Endothelial cell (in vitro differentiated cells): ENCODE results near the gene STK10. TPM values are rescaled to one million over a fixed set of nuclear protein-coding genes. Genes with fewer than 3 reads are reported as not detected.
A peak's percentile ranks its signal among the peaks of the same experiment; 100 is the strongest.

ENCODE experiments used
- DNase-seq: peaks from one replicate; pipeline ENCODE4 v3.0.0; 2021; ENCODE audit warnings: low spot score
- H3K27ac Mint-ChIP-seq: one replicate; pipeline ENCODE4 v1.8.0; 2021; ENCODE audit warnings: mixed read lengths, inconsistent platforms; ENCODE audit not compliant: unreplicated experiment
- H3K27me3 Mint-ChIP-seq: one replicate; pipeline ENCODE4 v1.8.0; 2021; ENCODE audit warnings: mild to moderate bottlenecking, moderate library complexity, mixed read lengths, inconsistent platforms; ENCODE audit not compliant: unreplicated experiment
- H3K36me3 Mint-ChIP-seq: one replicate; pipeline ENCODE4 v1.8.0; 2021; ENCODE audit warnings: mild to moderate bottlenecking, low read depth, mixed read lengths, inconsistent platforms; ENCODE audit not compliant: unreplicated experiment
- H3K4me1 Mint-ChIP-seq: one replicate; pipeline ENCODE4 v1.8.0; 2021; ENCODE audit warnings: mild to moderate bottlenecking, mixed read lengths, inconsistent platforms; ENCODE audit not compliant: unreplicated experiment
- H3K4me3 Mint-ChIP-seq: one replicate; pipeline ENCODE4 v1.8.0; 2021; ENCODE audit warnings: mild to moderate bottlenecking, mixed read lengths, inconsistent platforms; ENCODE audit not compliant: unreplicated experiment
- H3K9me3 Mint-ChIP-seq: one replicate; pipeline ENCODE4 v1.8.0; 2021; ENCODE audit warnings: mixed read lengths, inconsistent platforms; ENCODE audit not compliant: unreplicated experiment
- total RNA-seq: library from RNA; stranded (reverse); fragmentation: NEBNext Ultra II Directional; extraction: Animal tissue kit (Norgen Biotek cat#: 25700); gene quantifications from one replicate; pipeline ENCODE4 v1.2.1, GENCODE V29; 2021; ENCODE audit not compliant: unreplicated experiment
- TF ChIP-seq, protein P1 (sequence below): fragments of 200-600 bp; sonication (generic); IDR thresholded peaks from one replicate; pipeline ENCODE4 v1.5.0; 2021; ENCODE audit warnings: antibody characterized with exemption; ENCODE audit not compliant: unreplicated experiment

Gene STK10
- total RNA-seq, 1 donor from 2014 or later = 69.3 TPM

DNA sequence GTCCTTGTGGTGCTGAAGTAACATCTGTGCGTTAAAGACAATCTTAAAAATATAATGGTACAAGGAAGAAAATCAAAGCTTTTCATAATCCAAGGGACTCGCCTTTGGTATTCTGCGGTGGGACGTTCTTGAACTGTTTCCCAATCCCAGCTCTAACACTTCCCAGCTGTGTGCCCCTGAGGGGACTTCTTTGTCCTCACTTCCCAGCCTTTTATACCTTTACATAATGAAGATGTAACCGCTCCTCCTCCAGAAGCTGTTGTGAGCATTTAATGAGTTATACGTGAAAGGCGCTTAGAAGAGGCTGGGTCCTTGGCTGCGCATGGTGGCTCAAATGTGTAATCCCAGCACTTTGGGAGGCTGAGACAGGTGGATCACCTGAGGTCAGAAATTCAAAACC, 16.9 kb downstream of the STK10 start:
- Mint-ChIP-seq H3K4me1 (peaks cover 38% of the 10 kb centered on the region), H3K36me3 (peaks cover 16% of the 10 kb centered on the region), H3K27me3 (peaks cover 7% of the 10 kb centered on the region), H3K27ac (no peak overlapping the region), H3K9me3 (no peaks in the 10 kb centered on the region), H3K4me3 (no peak overlapping the region)
- TF ChIP-seq, protein P1, sequence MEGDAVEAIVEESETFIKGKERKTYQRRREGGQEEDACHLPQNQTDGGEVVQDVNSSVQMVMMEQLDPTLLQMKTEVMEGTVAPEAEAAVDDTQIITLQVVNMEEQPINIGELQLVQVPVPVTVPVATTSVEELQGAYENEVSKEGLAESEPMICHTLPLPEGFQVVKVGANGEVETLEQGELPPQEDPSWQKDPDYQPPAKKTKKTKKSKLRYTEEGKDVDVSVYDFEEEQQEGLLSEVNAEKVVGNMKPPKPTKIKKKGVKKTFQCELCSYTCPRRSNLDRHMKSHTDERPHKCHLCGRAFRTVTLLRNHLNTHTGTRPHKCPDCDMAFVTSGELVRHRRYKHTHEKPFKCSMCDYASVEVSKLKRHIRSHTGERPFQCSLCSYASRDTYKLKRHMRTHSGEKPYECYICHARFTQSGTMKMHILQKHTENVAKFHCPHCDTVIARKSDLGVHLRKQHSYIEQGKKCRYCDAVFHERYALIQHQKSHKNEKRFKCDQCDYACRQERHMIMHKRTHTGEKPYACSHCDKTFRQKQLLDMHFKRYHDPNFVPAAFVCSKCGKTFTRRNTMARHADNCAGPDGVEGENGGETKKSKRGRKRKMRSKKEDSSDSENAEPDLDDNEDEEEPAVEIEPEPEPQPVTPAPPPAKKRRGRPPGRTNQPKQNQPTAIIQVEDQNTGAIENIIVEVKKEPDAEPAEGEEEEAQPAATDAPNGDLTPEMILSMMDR = no peak
- no peak for DNase-seq

DNA sequence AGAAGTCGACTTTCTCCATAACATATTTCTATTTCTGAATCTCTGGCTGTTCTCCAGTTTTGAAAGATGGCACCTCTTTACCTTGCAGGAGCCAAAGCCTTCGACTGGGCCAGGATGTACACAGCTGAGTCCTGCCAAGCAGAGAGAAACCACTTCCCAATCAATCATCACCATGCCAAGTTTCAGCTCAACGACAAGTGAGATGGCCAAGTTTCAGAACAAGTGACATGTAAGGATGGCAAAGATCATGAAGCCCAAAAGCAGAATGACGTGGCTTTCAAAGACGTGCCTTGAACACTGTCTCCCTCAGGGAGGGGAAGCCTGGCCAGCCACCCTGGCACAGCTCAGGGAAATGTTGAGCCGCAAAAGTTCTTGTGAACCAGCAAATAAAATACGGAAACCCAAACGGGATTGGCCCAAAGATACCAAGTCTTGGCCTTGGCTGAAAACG, 17.7 kb downstream of the STK10 start:
- Mint-ChIP-seq H3K27ac (no peak overlapping the region), H3K27me3 (peaks cover 7% of the 10 kb centered on the region), H3K4me1 (peaks cover 30% of the 10 kb centered on the region), H3K4me3 (no peak overlapping the region), H3K36me3 (peaks cover 16% of the 10 kb centered on the region), H3K9me3 (no peaks in the 10 kb centered on the region)
- TF ChIP-seq, protein P1 = no peak
- DNase-seq = no peak

DNA sequence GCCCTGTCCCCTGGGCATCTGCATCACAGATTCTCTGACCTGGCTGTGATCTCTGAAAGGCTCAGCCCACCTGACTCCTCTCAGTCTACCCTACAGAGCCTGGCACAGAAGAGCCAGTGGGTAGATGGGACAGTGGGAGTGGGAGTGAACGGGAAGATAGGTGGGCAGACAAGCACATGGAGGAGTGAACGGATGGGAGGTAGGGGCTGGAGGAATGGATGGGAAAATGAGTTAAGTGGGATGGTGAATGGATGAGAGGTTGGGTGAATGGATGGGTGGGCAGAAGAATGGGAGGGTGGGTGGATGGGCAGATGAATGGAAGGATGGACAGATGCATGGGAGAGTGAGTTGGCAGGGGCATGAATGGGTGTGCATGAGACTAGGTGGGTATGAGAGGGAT, 18.8 kb downstream of the STK10 start:
- Mint-ChIP-seq H3K4me3 (peak overlapping the region; percentile 25), H3K9me3 (no peaks in the 10 kb centered on the region), H3K27ac (no peak overlapping the region), H3K27me3 (peaks cover 7% of the 10 kb centered on the region), H3K36me3 (peaks cover 16% of the 10 kb centered on the region), H3K4me1 (peaks cover 22% of the 10 kb centered on the region)
- TF ChIP-seq, protein P1 = no peak
- no peak for DNase-seq

DNA sequence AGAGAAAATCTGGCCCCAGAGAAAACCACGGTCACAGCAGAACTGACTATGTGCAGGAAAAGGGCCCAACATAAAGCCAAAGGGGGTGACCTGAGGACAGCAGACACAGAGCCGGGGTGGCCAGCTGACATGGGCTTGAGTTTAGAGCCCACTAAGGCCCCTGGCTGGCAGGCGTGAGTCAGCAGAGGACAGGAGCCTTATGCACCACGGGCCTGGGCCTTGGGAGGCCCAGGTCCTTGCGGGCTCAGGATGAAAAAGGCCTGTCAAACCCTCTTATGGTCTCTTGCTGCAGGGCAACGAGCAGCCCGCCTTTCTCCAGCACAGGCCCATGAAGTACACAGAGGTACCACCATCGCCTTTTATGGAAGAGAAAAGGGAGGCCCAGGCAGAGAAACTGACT, 19.7 kb downstream of the STK10 start:
- no peak overlapping the region for H3K4me3 Mint-ChIP-seq
- peaks cover 11% of the 10 kb centered on the region for H3K36me3 Mint-ChIP-seq
- no peaks in the 10 kb centered on the region for H3K9me3 Mint-ChIP-seq
- DNase-seq = no peak
- no peak overlapping the region for H3K27ac Mint-ChIP-seq
- TF ChIP-seq, protein P1 = no peak
- H3K4me1 Mint-ChIP-seq = peaks cover 14% of the 10 kb centered on the region
- H3K27me3 Mint-ChIP-seq = peaks cover 3% of the 10 kb centered on the region

DNA sequence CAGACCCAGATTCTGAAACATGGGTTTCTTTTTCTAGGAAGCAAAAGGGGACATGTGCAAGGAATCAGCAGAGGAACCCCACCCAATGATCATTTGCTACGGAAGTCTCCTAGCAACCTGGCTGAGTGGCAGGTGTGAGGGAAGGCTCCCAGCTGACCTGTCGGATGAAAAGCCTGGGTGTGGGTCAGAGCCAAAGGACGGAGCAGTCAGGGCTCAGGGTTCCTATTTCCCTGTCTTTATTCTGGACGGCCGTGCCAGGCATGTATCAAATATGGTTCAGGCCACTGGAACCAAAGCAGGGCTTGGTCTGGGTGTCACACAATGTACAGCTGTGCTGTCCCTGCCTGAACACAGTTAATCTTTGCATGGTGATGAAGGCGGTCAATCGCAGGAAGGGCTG, 20.1 kb downstream of the STK10 start:
- Mint-ChIP-seq H3K27me3 (peaks cover 3% of the 10 kb centered on the region), H3K36me3 (peaks cover 8% of the 10 kb centered on the region), H3K27ac (no peak overlapping the region), H3K4me1 (peaks cover 11% of the 10 kb centered on the region), H3K9me3 (no peaks in the 10 kb centered on the region), H3K4me3 (no peak overlapping the region)
- DNase-seq = no peak
- TF ChIP-seq, protein P1 = no peak
